Upper lobe of right lung (tissue), 1 donor: ENCODE results near the gene WNT4. TPM values are rescaled to one million over a fixed set of nuclear protein-coding genes. Genes with fewer than 3 reads are reported as not detected.

Source experiments
- ATAC-seq: fragments of 200-7000 bp; cut with Tn5 transposase; one replicate; pipeline ENCODE4 v1.9.1; 2020; ENCODE audit warnings: mild to moderate bottlenecking, moderate library complexity
- DNase-seq: peaks from one replicate; pipeline ENCODE4 v3.0.0-alpha.2; 2020
- H3K27ac ChIP-seq: fragments of 200-600 bp; one replicate; pipeline ENCODE4 v1.8.0; 2022
- H3K27me3 ChIP-seq: fragments of 200-600 bp; one replicate; pipeline ENCODE4 v1.8.0; 2022; ENCODE audit warnings: mild to moderate bottlenecking
- H3K36me3 ChIP-seq: fragments of 200-600 bp; one replicate; pipeline ENCODE4 v1.8.0; 2022
- H3K4me1 ChIP-seq: fragments of 200-600 bp; one replicate; pipeline ENCODE4 v1.8.0; 2022
- H3K4me3 ChIP-seq: fragments of 200-600 bp; one replicate; pipeline ENCODE4 v1.8.0; 2022; ENCODE audit warnings: mild to moderate bottlenecking
- H3K9me3 ChIP-seq: fragments of 200-600 bp; one replicate; pipeline ENCODE4 v1.8.0; 2022
- intact Hi-C: fragments of 100-400 bp; cut with DNase I; formaldehyde crosslinking; loops from one replicate; pipeline ENCODE4 v1.11.0; 2022
- long read RNA-seq: library from polyadenylated mRNA; unstranded; transcript quantifications from one replicate; pipeline ENCODE4 v2.0.0, GENCODE V29; 2021
- total RNA-seq: library from RNA; stranded (reverse); fragmentation: NEBNext Ultra II Directional; extraction: Animal tissue kit (Norgen Biotek cat#: 25700); gene quantifications from one replicate; pipeline ENCODE4 v1.2.1, GENCODE V29; 2021
- TF ChIP-seq, protein P1 (sequence below): fragments of 200-600 bp; IDR thresholded peaks from one replicate; pipeline ENCODE4 v1.8.0; 2022; ENCODE audit warnings: antibody characterized with exemption
- donor health status: DM: no; HTN: yes; CAD: no; lungs with severe emphysema.

The WNT4 gene
- total RNA-seq: 1.8 TPM
- long read RNA-seq, transcript WNT4-201 (5 exons, 3,845 nt): major isoform, 10 of 11 reads
- long read RNA-seq, partial matches to known transcripts: 0 of 11 reads
- long read RNA-seq, other reads (novel, unspliced or antisense): 1 of 11 reads

DNA sequence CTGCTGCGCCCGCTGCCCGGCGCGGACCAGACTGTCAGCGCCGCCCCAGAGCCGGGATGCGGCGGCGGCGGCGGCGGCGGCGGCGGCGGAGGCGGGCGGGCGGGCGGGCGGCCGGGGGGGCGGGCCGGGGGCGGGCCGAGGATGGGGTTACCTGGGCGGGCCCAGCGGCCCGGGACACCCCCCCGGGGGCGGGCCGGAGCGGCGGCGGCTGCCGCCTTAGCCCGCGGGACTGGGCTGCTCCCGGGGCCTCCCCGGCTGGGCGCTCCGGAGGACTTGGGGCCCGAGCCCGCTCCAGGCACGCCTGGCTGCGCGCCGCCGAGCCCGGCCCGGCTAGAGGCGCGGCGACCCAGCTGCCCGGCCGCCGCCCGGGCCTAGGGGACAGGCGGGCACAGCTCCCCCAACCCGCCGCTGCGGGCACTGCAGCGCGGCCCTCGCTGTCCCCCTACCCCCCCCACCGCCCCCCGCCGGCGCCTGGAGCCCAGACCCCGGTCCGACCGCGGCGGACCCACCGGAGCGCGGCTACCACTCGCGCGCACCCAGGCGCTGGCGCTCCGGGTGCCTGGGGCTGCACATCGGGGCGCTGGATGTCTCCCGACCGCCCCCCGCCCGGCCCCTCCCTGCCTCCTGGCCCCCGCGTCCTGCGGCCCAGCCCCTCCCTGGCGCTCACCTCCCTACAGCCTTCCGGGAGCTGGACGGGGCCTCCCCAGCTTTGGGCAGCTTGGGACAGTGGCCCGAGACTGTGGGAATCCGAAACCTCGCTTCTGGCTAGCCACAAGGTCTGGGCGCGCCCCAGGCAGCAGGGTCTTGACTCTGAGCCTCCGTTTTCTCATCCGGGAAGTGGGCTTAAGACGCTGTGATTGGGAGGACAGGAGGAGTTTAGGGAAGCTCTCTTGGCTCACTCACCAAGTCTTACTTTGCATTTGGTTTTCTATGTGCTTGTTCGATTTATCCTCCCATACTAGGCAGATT lies at the start of gene WNT4:
WNT4 (minus strand) TSS at position 33 of the 969 bp plus-strand sequence. CDS start 175 bp downstream, outside the sequence.
- peak; percentile 81 for DNase-seq
- intact Hi-C loops: no loop called here
- TF ChIP-seq, protein P1, sequence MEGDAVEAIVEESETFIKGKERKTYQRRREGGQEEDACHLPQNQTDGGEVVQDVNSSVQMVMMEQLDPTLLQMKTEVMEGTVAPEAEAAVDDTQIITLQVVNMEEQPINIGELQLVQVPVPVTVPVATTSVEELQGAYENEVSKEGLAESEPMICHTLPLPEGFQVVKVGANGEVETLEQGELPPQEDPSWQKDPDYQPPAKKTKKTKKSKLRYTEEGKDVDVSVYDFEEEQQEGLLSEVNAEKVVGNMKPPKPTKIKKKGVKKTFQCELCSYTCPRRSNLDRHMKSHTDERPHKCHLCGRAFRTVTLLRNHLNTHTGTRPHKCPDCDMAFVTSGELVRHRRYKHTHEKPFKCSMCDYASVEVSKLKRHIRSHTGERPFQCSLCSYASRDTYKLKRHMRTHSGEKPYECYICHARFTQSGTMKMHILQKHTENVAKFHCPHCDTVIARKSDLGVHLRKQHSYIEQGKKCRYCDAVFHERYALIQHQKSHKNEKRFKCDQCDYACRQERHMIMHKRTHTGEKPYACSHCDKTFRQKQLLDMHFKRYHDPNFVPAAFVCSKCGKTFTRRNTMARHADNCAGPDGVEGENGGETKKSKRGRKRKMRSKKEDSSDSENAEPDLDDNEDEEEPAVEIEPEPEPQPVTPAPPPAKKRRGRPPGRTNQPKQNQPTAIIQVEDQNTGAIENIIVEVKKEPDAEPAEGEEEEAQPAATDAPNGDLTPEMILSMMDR: no peak
- peak within 1 kb of the TSS; percentile 54 for H3K4me3 ChIP-seq
- no peaks in the 10 kb centered on the region for H3K9me3 ChIP-seq
- H3K36me3 ChIP-seq: no peaks in the 10 kb centered on the region
- no peak within 1 kb of the TSS for H3K27ac ChIP-seq
- H3K27me3 ChIP-seq: peaks cover 25% of the 10 kb centered on the region
- H3K4me1 ChIP-seq: peaks cover 13% of the 10 kb centered on the region
- ATAC-seq: peak; percentile 80

DNA sequence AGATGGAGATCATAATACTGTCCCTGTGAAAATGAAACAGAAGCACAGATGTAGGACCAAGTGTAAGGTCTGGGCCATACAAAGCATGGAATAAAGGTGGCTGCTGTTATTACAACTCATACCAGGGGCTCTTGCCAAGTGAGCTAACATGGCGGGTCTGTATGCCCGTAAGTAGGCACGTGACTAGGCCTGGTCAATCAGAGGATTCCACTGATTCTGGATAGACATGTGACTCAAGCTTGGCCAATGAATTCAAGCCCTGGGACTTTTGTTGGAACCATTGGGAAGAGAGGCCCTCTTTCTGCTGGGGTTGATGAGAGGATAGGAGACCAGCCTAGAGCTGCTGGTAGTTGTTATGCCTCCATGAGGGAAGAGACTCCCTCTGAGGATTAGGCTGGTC lies 47.8 kb upstream of the WNT4 start:
- DNase-seq: no peak
- H3K27me3 ChIP-seq: peaks cover under 1% of the 10 kb centered on the region
- TF ChIP-seq, protein P1: no peak
- no peaks in the 10 kb centered on the region for H3K9me3 ChIP-seq
- no peak overlapping the region for H3K4me3 ChIP-seq
- ATAC-seq: no peak
- no peaks in the 10 kb centered on the region for H3K36me3 ChIP-seq
- H3K27ac ChIP-seq: no peak overlapping the region
- intact Hi-C loops: no loop called here
- no peaks in the 10 kb centered on the region for H3K4me1 ChIP-seq

DNA sequence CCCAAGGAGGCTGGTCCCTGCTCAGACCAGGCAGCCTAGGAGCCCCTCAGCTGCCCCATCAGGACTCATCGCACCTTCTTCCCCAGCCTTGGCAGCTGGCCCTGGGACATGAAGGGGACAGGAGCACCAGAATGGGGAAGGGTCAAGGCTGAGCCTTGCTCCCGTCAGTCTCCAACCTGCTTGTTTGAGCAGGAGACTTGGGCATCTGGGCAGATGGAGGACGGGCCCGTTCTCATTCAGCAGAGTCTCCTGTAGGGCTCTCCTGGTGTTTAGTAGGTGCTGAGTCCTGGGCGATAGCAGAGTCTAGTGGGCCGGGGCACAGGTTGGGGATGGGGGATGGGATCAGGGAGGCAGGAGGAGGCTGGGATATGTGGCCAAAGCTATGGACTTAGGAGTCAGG lies 47.4 kb upstream of the WNT4 start:
- DNase-seq (no peak), ATAC-seq (no peak)
- TF ChIP-seq, protein P1: no peak
- Histone ChIP-seq H3K9me3 (no peaks in the 10 kb centered on the region), H3K36me3 (no peaks in the 10 kb centered on the region), H3K4me1 (no peaks in the 10 kb centered on the region), H3K27me3 (peaks cover 6% of the 10 kb centered on the region), H3K4me3 (no peak overlapping the region), H3K27ac (no peak overlapping the region)
- intact Hi-C loops: no loop called here

DNA sequence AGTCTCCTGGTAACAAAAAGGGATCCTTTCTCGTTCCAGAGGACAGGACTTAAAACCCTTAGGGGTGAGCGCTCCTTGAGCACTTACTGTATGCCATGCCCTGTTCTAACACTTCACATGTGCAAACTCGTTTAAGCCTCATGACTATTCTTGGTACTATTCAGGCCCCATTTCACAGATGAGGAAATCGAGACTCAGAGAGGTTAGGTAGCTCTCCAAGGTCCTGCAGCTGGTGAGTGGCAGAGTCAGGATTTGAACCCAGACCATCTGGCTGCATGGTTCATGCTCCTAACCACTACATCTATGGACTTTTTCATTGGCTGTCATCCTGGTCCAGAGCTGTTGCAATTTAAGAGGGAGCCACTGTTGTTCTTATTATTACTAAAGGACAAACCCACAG lies 46.7 kb upstream of the WNT4 start:
- intact Hi-C loops: no loop called here
- ATAC-seq: no peak

DNA sequence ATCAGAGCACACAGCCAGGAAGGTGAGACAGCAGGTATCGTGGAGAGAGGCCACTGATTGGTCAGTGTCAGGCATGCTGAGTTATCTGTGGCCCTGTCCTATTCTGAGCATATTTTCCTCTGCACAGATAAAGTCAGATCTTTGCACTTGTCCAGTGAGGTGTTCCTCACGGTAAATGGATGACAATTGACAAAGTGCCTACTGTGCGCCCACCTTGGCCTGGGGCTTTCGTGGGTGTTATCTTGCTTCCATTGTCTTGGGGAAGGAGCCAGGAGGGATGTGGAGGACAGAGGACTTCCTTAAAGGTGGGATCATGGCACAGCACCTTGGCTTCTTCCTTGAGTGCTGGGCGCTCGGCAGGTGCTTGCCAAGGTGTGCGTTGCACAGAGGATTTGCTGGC lies 46.0 kb upstream of the WNT4 start:
- H3K4me1 ChIP-seq: no peaks in the 10 kb centered on the region
- peaks cover 7% of the 10 kb centered on the region for H3K27me3 ChIP-seq
- intact Hi-C loops: no loop called here
- H3K36me3 ChIP-seq: no peaks in the 10 kb centered on the region
- DNase-seq (no peak), ATAC-seq (no peak)
- no peak overlapping the region for H3K27ac ChIP-seq
- no peaks in the 10 kb centered on the region for H3K9me3 ChIP-seq
- no peak overlapping the region for H3K4me3 ChIP-seq
- TF ChIP-seq, protein P1: no peak

More for the DNA sequence above, 46.7 kb upstream of the WNT4 start:
- DNase-seq: no peak
- Histone ChIP-seq H3K4me1 (no peaks in the 10 kb centered on the region), H3K36me3 (no peaks in the 10 kb centered on the region), H3K9me3 (no peaks in the 10 kb centered on the region), H3K4me3 (no peak overlapping the region), H3K27me3 (peaks cover 7% of the 10 kb centered on the region), H3K27ac (no peak overlapping the region)
- TF ChIP-seq, protein P1: no peak
